Progenitor cell of endocrine pancreas (in vitro differentiated cells): Measurements from ENCODE around the gene ARMC5. TPM values are rescaled to one million over a fixed set of nuclear protein-coding genes. Genes with fewer than 3 reads are reported as not detected.
A peak's percentile ranks its signal among the peaks of the same experiment; 100 is the strongest.

Experiments
- DNase-seq: peaks from one replicate; pipeline ENCODE4 v3.0.0; 2021; ENCODE audit warnings: low spot score; ENCODE audit not compliant: unreplicated experiment
- H3K27ac Mint-ChIP-seq: 2 replicates; pipeline ENCODE4 v1.8.0; 2021; ENCODE audit warnings: mild to moderate bottlenecking, moderate library complexity, mixed read lengths
- H3K27me3 Mint-ChIP-seq: 2 replicates; pipeline ENCODE4 v1.8.0; 2021; ENCODE audit warnings: mixed read lengths
- H3K36me3 Mint-ChIP-seq: 2 replicates; pipeline ENCODE4 v1.8.0; 2022; ENCODE audit warnings: mixed read lengths; ENCODE audit not compliant: insufficient read depth
- H3K4me1 Mint-ChIP-seq: 2 replicates; pipeline ENCODE4 v1.8.0; 2021; ENCODE audit warnings: low read depth, mixed read lengths
- H3K4me3 Mint-ChIP-seq: 2 replicates; pipeline ENCODE4 v1.8.0; 2021; ENCODE audit warnings: low read depth, mild to moderate bottlenecking, moderate library complexity, mixed read lengths
- H3K9me3 Mint-ChIP-seq: 2 replicates; pipeline ENCODE4 v1.8.0; 2021; ENCODE audit warnings: low read depth, mixed read lengths
- CTCF ChIP-seq: fragments of 200-600 bp; sonication (generic); IDR thresholded peaks from one replicate; pipeline ENCODE4 v1.5.0; 2021; ENCODE audit warnings: antibody characterized with exemption, mild to moderate bottlenecking; ENCODE audit not compliant: unreplicated experiment
- total RNA-seq: library from RNA; stranded (reverse); gene quantifications from 2 replicates; pipeline ENCODE4 v1.2.1, GENCODE V29; 2021

Gene ARMC5
- total RNA-seq, 1 donor from 2014 or later = 14.8 TPM

DNA sequence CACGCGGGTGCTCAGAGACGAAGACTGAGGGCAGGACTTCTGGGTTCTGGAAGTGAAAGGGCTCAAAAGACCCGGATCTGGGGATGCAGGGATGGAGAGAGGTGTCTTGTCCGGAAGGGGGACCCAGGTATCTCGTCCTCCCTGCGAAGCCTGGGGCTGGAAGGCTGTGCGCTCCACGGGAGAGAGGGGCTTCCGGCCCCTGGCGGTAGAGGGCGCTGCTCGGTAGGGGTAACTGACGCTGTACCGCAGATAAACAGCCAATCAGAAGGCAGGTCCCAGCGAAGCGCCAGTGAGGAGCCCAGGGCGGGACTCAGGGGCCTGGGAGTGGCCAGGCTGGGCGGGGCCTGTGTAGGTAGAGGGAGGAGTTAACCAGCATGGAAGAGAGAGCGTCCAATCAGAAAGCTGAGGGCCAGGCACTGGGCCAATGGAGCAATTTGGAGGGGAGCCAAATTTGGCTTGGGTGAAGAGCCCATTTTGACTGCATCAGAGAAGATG lies 13.5 kb downstream of the ARMC5 start:
- no peaks in the 10 kb centered on the region for H3K36me3 Mint-ChIP-seq
- H3K27ac Mint-ChIP-seq = no peak overlapping the region
- DNase-seq = no peak
- peak overlapping the region; percentile 68 for H3K4me3 Mint-ChIP-seq
- H3K4me1 Mint-ChIP-seq = peaks cover 14% of the 10 kb centered on the region
- no peaks in the 10 kb centered on the region for H3K9me3 Mint-ChIP-seq
- H3K27me3 Mint-ChIP-seq = peaks cover 60% of the 10 kb centered on the region
- TF ChIP-seq CTCF = peak; percentile 50

GRCh38 chr16:31473264-31473984 lies 14.1 kb downstream of the ARMC5 start:
- no peaks in the 10 kb centered on the region for H3K36me3 Mint-ChIP-seq
- H3K27me3 Mint-ChIP-seq = peaks cover 60% of the 10 kb centered on the region
- H3K9me3 Mint-ChIP-seq = no peaks in the 10 kb centered on the region
- H3K4me3 Mint-ChIP-seq = no peak overlapping the region
- peaks cover 17% of the 10 kb centered on the region for H3K4me1 Mint-ChIP-seq
- TF ChIP-seq CTCF = no peak
- H3K27ac Mint-ChIP-seq = no peak overlapping the region
- DNase-seq = no peak

DNA sequence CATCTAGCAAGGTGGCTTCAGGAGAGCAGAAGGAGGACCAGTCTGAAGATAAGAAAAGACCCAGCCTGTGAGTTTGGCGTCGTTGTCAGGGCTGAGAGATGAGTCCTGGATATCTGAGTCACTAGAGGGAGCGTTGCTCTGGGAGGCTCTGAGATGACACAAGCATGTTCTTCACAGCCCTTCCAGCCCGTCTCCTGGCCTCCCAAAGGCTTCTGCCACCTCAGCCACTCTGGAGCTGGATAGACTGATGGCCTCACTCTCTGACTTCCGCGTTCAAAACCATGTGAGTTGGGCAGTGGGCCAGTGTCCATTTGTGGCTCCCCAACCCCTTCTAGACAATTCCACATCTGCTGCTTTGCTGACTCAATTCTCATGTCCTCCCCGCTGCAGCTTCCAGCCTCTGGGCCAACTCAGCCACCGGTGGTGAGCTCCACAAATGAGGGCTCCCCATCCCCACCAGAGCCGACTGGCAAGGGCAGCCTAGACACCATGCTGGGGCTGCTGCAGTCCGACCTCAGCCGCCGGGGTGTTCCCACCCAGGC lies 14.9 kb downstream of the ARMC5 start:
- no peak for TF ChIP-seq CTCF
- H3K4me1 Mint-ChIP-seq = peaks cover 17% of the 10 kb centered on the region
- peaks cover 60% of the 10 kb centered on the region for H3K27me3 Mint-ChIP-seq
- no peaks in the 10 kb centered on the region for H3K36me3 Mint-ChIP-seq
- no peaks in the 10 kb centered on the region for H3K9me3 Mint-ChIP-seq
- DNase-seq = no peak
- no peak overlapping the region for H3K27ac Mint-ChIP-seq
- no peak overlapping the region for H3K4me3 Mint-ChIP-seq

DNA sequence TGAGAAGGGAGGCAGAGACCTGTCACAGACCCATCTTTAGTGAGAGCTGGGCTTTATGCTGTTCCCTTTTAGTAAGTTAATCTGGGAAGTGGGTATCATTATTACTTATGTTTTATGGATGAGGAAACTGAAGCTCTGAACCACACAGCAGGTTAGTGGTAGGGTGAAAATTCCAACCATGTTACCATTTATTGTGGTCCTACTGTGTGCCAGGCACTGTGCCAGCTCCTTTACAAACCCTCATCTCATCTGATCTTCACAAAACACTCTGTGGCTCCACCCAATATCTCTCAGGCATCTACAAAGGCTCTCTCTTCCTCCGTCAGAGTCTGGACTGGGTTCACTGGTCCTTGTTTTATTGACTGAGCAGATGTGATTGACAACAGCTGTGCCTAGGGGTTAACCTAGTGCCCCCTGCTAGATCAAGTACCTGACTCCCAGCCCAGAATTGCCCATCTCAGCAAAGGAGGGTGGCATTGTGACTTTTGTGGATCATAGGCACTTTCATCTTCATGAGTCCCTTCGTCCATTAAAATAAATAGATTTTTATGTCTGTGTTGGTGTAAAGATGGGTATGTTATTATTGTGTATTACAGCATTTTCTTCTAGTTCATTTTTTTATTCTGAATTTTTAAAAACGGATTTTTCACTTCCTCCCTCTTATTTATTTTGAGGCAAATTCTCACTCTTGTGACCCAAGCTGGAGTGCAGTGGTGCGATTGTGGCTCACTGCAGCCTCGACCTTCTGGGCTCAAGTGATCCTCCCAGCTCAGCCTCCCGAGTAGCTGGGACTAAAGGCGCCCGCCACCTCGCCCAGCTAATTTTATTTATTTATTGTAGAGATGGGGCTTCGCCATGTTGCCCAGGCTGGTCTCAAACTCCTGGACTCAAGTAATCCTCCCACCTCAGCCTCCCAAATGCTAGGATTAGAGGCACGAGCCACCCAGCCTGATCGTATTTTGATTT lies 15.8 kb downstream of the ARMC5 start:
- Mint-ChIP-seq H3K27ac (no peak overlapping the region), H3K4me3 (no peak overlapping the region), H3K36me3 (no peaks in the 10 kb centered on the region), H3K27me3 (peaks cover 63% of the 10 kb centered on the region), H3K4me1 (peaks cover 17% of the 10 kb centered on the region), H3K9me3 (no peaks in the 10 kb centered on the region)
- DNase-seq = no peak
- no peak for TF ChIP-seq CTCF

DNA sequence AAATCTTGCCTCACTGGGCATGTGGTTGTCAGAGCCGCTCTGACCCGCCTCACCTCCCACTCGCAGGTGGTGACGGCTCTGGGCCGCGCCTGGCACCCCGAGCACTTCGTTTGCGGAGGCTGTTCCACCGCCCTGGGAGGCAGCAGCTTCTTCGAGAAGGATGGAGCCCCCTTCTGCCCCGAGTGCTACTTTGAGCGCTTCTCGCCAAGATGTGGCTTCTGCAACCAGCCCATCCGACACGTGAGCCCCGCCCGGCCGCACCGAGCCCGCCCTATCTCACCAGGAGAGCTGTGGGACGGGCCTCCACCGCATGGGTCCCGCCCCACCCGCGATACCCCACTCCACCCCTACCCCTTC lies 16.6 kb downstream of the ARMC5 start:
- no peaks in the 10 kb centered on the region for H3K36me3 Mint-ChIP-seq
- H3K27ac Mint-ChIP-seq = no peak overlapping the region
- no peaks in the 10 kb centered on the region for H3K9me3 Mint-ChIP-seq
- DNase-seq = no peak
- H3K27me3 Mint-ChIP-seq = peaks cover 63% of the 10 kb centered on the region
- H3K4me3 Mint-ChIP-seq = peak overlapping the region; percentile 71
- no peak for TF ChIP-seq CTCF
- peaks cover 17% of the 10 kb centered on the region for H3K4me1 Mint-ChIP-seq
